ENCODE measurements around the gene RHBDL1. TPM values are rescaled to one million over a fixed set of nuclear protein-coding genes. Genes with fewer than 3 reads are reported as not detected.

The RHBDL1 gene
- total and polyA plus RNA-seq, 9 of the 15 experiments (the other 6 are each of a cell fraction or from before 2014, with no cell fraction given): 0.03 to 5.6 (median 1.3) TPM; not detected in 1

GRCh38 chr16:638034-638543, 37.4 kb upstream of the RHBDL1 start:
- H3K4me1 ChIP-seq (replicated peaks in 1 of 2; ENCODE audit: control insufficient read depth in 2 of 2, insufficient read depth in 2 of 2, low read length in 2 of 2): peaks cover 15 to 87% of the 10 kb centered on the region in 2 experiments; a peak in 4 of 5 replicates
- H3K4me2 ChIP-seq (ENCODE audit: insufficient read depth, low read length): no peak overlapping the region; the same call in 1 of the 2 replicates
- DNase-seq (ENCODE audit: extremely low read depth in 1 of 4, low spot score in 3 of 4) (no peak), FAIRE-seq (no peak), ATAC-seq (no peak)
- no TSS peak for BruUV-seq (replicated peaks)
- TF ChIP-seq SPI1 (IDR thresholded peaks at IDR 0.05; ENCODE audit: borderline replicate concordance, low read depth, low read length) (no peak), POLR2G (IDR thresholded peaks at IDR 0.05; ENCODE audit: low read depth, low read length) (0 out of 2 replicates have a peak, but pooled peaks have one; percentile 19), CBX1 (IDR thresholded peaks at IDR 0.05; ENCODE audit: low read depth) (0 out of 2 replicates have a peak, but pooled peaks have one; percentile 10)
- no peaks in the 10 kb centered on the region for H3K9me1 ChIP-seq (ENCODE audit: control insufficient read depth, insufficient read depth, low read length)
- peaks cover 22% of the 10 kb centered on the region; the same call in 1 of the 3 replicates for H3K36me3 ChIP-seq (ENCODE audit: control insufficient read depth, insufficient read depth, low read length)
- H3K79me2 ChIP-seq (ENCODE audit: control insufficient read depth, insufficient read depth, low read length): peaks cover 46% of the 10 kb centered on the region
- POLR2A ChIA-PET: interaction anchor here (0.6 kb wide), 2 partner anchors 14 to 56 kb away, joined by 3 to 4 read pairs; no protein-coding TSS in a partner anchor
- in situ Hi-C loops (cut with MboI) (no loop called here), intact Hi-C loops (cut with micrococcal nuclease) (loop anchor here (5.0 kb wide), 1 partner anchor 39 kb away; the partner anchor contains the start of gene RHBDL1)
- peak overlapping the region; percentile 51 to 85; a peak in 2 of 4 replicates for H3K9ac ChIP-seq (ENCODE audit: insufficient read depth in 1 of 2, low read depth in 2 of 2, low read length in 2 of 2)
- H3K27me3 ChIP-seq (ENCODE audit: control insufficient read depth in 2 of 2, insufficient read depth in 2 of 2, low read length in 2 of 2): no peaks in the 10 kb centered on the region
- H3K9me3 ChIP-seq (replicated peaks; ENCODE audit: control insufficient read depth, insufficient read depth, low read depth, low read length): no peaks in the 10 kb centered on the region
- H3K27ac ChIP-seq (ENCODE audit: extremely low read depth, low read depth, low read length): peak overlapping the region; percentile 75; the same call in 2 of the 3 replicates
- 77% methylated on average over 13 of the region's 15 CpGs for WGBS (ENCODE audit: insufficient coverage, low coverage, missing lambda C conversion rate)
- CTCF ChIA-PET (ENCODE audit: low intra/inter-chr PET ratio): no interaction called here
- H3K4me3 ChIP-seq: no peak overlapping the region
- H4K20me1 ChIP-seq (replicated peaks; ENCODE audit: control insufficient read depth, insufficient read depth, low read length): no peaks in the 10 kb centered on the region
- H2AFZ ChIP-seq (ENCODE audit: low read depth, low read length): peak overlapping the region; percentile 84

- FAIRE-seq: no peak
- Histone ChIP-seq H4K20me1 (replicated peaks; ENCODE audit: control insufficient read depth, insufficient read depth, low read length) (no peaks in the 10 kb centered on the region), H2AFZ (ENCODE audit: low read depth, low read length) (no peak overlapping the region), H3K4me1 (replicated peaks in 1 of 2; ENCODE audit: control insufficient read depth in 2 of 2, insufficient read depth in 2 of 2, low read length in 2 of 2) (peaks cover 18 to 87% of the 10 kb centered on the region in 2 experiments; a peak in 4 of 5 replicates), H3K79me2 (ENCODE audit: control insufficient read depth, insufficient read depth, low read length) (peaks cover 53% of the 10 kb centered on the region), H3K9ac (ENCODE audit: insufficient read depth in 1 of 2, low read depth in 2 of 2, low read length in 2 of 2) (peak overlapping the region in 1 of 2 experiments; percentile 74; a peak in 2 of 4 replicates), H3K27me3 (ENCODE audit: control insufficient read depth in 2 of 2, insufficient read depth in 2 of 2, low read length in 2 of 2) (no peaks in the 10 kb centered on the region), H3K27ac (ENCODE audit: extremely low read depth, low read depth, low read length) (no peak overlapping the region), H3K9me1 (ENCODE audit: control insufficient read depth, insufficient read depth, low read length) (no peaks in the 10 kb centered on the region), H3K4me2 (ENCODE audit: insufficient read depth, low read length) (no peak overlapping the region), H3K36me3 (ENCODE audit: control insufficient read depth, insufficient read depth, low read length) (peaks cover 20% of the 10 kb centered on the region; the same call in 1 of the 3 replicates), H3K4me3 (no peak overlapping the region), H3K9me3 (replicated peaks; ENCODE audit: control insufficient read depth, insufficient read depth, low read depth, low read length) (no peaks in the 10 kb centered on the region)
- no TSS peak for BruUV-seq (replicated peaks)
- ATAC-seq: no peak
- WGBS (ENCODE audit: insufficient coverage, low coverage, missing lambda C conversion rate): 71% methylated on average over 9 of the region's 9 CpGs
- 0 out of 2 replicates have a peak, but pooled peaks have one; percentile 5 for TF ChIP-seq RBFOX2 (IDR thresholded peaks at IDR 0.05; ENCODE audit: low read depth, low read length)
- no peak for TF ChIP-seq KAT2B (IDR thresholded peaks at IDR 0.05; ENCODE audit: low read depth, low read length)
- peak; percentile 18 for TF ChIP-seq HMGN3 (IDR thresholded peaks at IDR 0.05; ENCODE audit: borderline replicate concordance, extremely low read depth, insufficient read length, low read depth, low read length)
- ChIA-PET POLR2A (no interaction called here), CTCF (ENCODE audit: low intra/inter-chr PET ratio) (no interaction called here)
- in situ Hi-C loops (cut with MboI): no loop called here
- DNase-seq (ENCODE audit: extremely low read depth in 1 of 4, low spot score in 3 of 4): no peak
- intact Hi-C loops (cut with micrococcal nuclease): loop anchor here (5.0 kb wide), 1 partner anchor 38 kb away; the partner anchor contains the start of gene RHBDL1
These were observed 36.6 kb upstream of the RHBDL1 start for GRCh38 chr16:638836-639235.

Data from K562 (cell line).